Stimulated activated CD8-positive, alpha-beta memory T cell treated with anti-CD3 and anti-CD28 coated beads, Interleukin-7, amount 100 ng/mL, for 4 hours (primary cell): ENCODE data around the gene GPLD1.
"Not testable (repeated sequence)": the region's sequence is repeated elsewhere in the genome, so short reads cannot be mapped to it uniquely, and the experiment has no call there.

ENCODE experiments used
- DNase-seq, 2 donors: peaks; one replicate each; pipeline ENCODE4 v3.0.0-alpha.2; 2020; ENCODE audit warnings: low read depth in 2 of 2

GPLD1 gene

GRCh38 chr6:24454452-24454851 is 34.9 kb downstream of the GPLD1 start:
- no peak for DNase-seq

DNA sequence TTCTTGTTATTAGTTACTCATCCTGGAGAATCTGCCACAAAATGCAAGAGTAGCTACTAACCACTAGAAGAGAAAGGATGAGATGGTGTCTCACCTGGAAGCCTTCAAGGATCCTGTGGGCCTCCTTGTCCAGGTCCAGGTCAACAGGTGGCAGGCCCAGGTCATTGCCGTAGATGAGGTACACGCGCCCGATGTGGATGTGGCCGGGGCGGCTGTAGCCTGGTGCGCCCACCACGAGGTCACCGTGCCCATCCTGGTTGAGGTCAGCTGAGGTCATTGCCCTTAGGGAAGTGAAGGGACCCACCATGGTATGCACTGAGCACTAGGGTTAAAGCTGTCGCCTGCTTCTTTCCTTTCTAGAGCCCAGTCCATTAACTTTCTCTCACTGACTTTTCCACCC is 35.5 kb downstream of the GPLD1 start:
- no peak for DNase-seq

DNA sequence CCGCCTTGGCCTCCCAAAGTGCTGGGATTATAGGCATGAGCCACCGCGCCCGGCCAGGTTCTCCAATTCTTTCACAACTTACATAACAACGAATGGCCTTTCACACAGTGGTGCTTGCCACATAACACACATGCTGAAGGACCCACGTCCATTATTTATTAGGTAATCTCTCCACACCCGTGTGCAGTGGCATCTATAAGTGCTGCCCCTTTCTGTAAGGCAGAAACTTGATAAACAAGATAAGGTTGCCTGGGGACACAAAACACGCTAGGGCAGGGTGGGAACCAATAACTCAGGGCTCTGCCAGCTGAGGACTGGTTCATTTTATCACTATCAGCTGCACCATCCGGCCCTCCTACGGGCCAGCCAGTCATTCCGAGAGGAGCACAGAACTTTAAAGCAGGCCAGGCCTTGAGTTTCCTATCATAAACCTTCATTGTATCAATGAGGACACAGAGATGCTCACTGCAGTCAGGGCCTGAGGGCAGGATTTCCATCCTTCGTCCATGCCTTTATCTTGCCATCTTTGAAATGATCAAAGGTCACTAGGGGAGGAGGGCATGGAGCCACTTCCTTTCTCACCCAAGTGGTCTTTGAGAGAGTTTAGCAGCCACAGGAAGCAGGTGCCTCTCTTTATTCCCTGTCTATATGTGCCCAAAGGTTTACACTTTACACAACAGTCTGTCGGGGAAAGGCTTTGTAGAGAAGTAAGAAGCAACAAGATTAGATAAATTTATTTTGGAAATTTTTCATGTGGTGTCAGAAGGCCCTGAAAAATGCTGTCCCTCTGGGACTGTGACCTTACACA is 37.6 kb downstream of the GPLD1 start:
- no peak for DNase-seq

DNA sequence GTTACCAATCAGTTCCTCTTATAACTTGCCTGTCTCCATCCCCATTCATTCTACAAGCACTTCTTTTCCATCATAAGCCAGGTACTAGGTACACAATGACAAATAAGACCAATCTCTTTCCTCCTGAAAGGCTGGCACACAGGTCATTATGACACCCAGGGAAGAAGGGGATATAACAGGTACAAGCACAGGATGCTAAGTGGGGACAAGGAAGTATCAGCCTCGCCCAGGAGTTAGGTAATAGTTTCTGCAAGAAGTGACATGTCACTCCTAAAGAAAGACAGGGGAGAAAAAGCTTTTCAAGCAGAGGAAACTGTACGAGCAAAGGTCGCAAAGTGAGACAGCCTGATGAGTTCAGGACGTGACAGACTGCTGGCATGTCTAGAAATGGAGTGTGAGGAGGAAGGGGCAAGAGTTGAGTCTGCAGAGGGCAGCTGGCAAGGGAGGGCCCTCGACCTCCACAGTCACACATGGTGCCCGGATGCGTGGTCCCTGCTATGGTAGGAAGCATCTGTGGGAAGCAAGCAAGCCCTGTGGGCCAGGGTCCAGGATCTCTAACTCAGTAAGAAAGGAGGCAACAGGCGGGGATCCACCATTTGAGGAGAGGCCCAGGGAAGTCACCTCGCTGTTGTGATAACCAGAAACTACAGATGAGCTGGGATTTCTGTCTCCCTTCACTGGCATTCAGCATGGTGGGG is 40.4 kb downstream of the GPLD1 start:
- no peak for DNase-seq

- DNase-seq: no peak
These were observed 41.0 kb downstream of the GPLD1 start for GRCh38 chr6:24448396-24448795.

DNA sequence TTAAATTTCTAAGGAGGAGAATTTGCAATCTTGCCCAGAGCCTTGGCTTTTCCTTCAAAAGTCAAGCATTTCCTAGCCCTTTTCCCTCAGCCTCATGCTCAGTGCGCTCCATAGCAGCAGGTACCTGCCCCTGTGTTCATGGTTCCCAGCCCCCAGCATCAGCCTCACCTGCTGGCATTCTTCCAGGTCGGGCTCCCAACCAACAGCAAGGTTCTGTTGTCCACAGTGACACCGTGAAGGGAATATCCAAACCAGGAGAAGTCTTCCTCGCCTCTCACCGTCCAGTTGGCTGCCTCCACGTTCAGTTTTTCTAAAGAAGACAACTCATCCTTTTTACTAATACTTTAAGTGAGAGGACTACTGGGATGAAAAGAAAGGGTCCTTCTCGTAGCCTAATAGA is 42.7 kb downstream of the GPLD1 start:
- DNase-seq: no peak

DNA sequence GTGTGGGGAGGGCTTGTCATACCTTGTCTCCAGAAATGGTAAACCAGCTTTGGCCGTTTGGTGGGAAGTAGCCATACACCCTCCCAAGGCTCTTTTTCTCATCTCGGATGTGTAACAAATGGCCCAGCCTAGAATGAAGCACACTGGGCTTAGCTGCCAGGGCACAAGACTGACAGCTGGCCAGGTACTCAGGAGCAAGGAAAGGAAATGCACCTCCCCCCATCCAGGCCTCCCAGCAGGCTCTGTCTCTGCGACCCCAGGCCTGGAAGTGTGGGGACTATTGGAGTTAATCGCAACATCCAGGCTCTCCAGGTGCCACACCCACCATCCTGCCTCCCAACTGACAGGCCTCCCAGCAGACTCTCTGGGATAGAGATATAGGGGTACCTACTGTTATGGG is 43.7 kb downstream of the GPLD1 start:
- DNase-seq: no peak

GRCh38 chr6:24444588-24444987 is 44.8 kb downstream of the GPLD1 start:
- DNase-seq: no peak

DNA sequence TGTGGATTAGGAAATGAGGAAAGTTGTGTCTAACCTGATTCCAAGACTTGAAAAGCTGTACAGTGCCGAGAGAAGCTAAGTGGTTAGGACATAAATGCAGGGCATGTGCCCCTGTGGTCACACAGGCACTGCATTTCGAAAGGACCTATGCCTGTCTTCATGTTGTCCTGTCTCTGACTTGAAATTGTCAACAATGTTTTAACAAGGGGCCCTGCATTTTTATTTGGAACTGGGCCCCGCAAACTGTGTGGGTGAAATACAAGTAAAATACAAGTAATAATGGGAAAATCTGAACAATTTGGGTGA is 47.8 kb downstream of the GPLD1 start:
- no peak for DNase-seq

- DNase-seq: no peak
These were observed 48.3 kb downstream of the GPLD1 start for GRCh38 chr6:24440897-24441598.

- no peak for DNase-seq
These were observed 49.4 kb downstream of the GPLD1 start for GRCh38 chr6:24439858-24440539.

GRCh38 chr6:24436979-24437378 is 52.4 kb downstream of the GPLD1 start:
- DNase-seq: no peak

DNA sequence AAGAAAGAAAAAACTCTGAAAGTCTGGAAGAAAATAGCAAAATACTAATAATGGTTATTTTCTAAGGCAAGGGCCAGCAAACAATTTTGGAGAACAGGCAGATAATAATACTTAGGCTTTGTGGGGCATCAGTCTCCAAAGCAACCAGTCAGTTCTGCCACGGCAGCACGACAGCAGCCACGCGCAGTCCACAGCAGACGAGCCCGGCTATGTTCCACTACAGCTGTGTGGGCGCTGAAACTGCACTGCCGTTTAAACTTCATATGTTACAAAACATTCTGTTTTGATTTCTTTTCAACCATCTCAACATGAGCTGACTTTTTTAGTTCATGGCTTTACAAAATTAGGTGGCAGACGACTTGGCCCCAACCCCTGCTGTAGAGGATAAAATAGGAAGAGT is 56.8 kb downstream of the GPLD1 start:
- DNase-seq: no peak

DNA sequence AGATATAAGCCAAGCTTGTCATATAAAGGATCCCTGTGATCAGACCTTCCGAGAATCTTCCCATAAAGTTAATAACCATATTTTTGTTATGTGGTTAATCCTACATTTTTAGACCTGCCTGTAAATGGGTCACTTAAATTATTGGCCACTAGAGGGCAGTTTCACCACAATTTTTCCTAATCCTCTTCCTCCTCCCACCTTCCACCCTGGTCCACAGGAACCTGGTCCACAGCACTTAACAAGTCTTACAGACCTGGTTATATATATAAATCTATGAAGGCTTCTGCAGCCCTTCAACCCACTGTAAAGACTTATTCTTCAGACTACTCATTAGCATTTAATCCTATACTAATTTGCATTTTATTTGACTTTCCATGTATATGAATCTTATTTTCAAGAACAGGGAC is 58.3 kb downstream of the GPLD1 start:
- DNase-seq: no peak

DNA sequence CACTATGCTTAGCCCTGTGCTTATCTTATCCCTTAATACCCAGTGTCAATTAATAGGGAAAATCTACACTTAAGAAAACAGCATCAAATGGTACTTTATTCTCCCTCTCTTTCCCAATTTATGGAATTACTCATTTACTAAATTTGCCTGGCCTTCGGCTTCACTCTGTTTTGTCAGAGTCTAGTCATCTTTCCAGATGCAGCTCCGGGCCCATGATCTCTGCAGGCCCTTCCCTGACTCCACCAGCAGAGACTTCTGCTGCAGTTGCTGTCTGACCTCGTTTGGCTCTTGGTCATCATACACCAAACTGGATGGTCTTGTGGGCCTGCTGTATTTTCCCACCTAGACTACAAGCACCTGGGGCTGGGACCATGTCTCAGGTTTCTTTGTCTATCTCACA is 59.3 kb downstream of the GPLD1 start:
- DNase-seq: no peak

DNA sequence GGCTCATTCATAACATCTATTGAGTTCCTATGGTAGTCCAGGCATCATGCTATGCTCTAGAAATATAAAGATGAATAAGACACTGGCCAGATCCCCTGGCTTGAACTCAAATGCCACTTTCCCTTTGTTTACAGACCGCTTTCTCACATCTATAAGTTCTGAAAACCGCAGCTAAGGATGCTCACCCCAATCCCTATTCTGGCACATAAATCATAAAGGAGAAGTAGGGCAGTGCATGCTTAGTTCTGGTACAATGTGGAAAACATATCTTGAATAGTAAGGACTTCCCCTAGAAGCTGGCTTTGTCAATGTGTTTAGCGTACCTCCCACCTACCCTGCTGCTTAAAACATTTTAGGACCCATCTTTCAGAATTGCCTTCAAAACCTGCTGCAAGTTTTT is 60.2 kb downstream of the GPLD1 start:
- DNase-seq: no peak

DNA sequence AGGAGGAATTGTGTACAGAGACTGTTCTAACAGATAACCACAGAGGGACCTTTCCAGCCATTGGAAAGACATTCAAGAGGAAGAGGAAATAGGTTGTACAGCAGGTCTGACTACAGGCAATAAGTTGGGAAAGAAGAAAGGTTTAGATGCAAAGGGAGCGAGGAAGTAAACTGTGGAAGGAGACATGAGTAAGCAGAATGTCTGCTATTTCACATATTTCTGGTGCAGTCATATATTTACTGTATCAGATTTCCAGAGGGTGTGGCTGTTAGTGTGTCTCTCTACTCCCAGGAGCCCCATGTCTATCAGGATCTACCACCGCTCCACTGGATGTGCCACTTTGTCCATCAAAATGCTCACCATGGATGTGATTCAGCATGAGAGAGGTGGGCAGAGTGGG is 60.8 kb downstream of the GPLD1 start:
- DNase-seq: no peak

DNA sequence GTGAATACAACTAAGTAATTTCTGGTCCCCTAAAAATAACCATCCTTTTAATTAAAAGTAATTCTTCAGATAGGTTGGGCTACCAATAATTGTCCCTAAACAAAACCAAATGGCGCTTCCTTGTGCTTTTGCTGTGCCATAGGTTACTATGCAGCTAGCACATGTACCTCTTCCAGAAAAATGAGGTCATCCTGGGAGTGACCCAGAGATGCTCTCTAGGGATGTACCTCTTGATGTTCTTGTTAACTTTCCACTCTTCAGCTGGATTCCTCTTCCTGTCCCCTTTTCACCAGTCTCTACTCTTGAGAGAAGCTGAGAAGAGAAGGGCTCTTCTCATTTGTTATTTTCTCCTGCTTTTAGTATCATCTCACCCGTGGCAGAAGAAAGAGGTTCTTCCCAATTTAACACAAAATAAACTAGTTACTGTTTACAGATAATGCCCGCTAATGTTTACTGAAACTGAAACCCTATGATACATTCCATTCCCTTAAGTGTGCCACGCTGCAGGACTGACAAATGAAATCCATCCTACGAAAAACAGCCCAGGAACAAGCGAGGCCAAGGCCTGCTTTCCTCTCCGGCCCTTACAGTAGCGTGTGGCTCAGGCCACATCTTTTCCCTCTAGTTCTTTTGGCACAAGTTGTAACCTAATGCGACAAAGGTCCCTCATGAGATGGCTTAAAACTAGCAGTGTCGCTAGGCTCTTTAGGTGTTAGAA is 62.5 kb downstream of the GPLD1 start:
- no peak for DNase-seq

DNA sequence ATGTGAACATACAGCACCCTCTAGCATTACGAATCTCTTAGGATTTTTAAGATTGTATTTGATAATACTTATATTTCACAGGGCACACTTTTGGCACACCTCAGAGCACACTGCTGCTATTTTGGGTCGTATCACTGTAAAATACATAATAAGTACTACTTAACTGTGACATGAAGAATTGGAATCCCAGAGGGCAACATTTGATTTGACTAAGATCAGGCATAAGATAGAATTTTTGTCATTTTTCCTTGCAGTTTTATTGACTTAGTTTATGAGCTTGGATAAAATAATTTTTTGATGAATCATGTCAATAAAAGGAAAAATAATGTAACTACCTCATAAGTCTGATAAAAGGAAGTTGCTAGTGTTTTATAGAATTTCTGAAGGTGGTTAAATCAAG is 64.3 kb downstream of the GPLD1 start:
- DNase-seq: no peak

GRCh38 chr6:24419526-24419925 is 69.9 kb downstream of the GPLD1 start:
- no peak for DNase-seq

- DNase-seq: no peak
These were observed 73.6 kb downstream of the GPLD1 start for GRCh38 chr6:24415753-24416152.

- not testable (repeated sequence) for DNase-seq
These were observed 74.8 kb downstream of the GPLD1 start for GRCh38 chr6:24414531-24414930.
